ENCODE data around the gene ARHGAP45. TPM values are rescaled to one million over a fixed set of nuclear protein-coding genes. Genes with fewer than 3 reads are reported as not detected.
A peak's percentile ranks its signal among the peaks of the same experiment; 100 is the strongest.

Gene ARHGAP45
- total RNA-seq, 1 donor from 2014 or later, result 8.9 TPM

DNA sequence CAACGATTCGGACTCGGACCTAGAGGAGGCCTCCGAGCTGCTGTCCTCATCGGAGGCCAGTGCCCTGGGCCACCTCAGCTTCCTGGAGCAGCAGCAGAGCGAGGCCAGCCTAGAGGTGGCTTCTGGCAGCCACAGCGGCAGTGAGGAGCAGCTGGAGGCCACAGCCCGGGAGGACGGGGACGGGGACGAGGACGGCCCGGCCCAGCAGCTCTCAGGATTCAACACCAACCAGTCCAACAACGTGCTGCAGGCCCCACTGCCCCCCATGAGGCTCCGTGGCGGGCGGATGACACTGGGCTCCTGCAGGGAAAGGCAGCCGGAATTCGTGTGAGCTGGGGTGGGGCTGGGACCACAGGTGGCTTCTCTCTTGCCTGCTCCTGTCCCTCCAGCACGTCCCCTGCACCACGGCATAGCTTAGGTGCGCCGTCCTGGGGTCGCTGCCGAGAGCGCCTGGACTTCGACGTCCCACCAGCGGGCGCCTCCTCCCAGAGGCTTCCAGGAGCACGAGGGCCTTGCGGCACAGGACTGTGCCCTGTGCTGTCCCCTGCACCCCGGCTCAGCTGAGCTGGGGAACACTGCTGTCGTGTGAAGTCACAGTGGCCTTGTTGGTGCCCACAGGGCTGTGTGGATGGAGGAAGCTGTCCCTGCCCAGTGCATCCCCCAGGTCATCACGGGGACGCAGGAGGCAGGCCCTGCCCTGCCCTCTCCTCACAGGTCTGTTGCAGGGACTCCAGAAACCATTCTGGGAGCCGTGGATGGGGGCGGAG is 18.9 kb downstream of the ARHGAP45 start:
- peak overlapping the region in 1 of 3 donors; percentile 40 for H3K9ac ChIP-seq (ENCODE audit: low read depth in 1 of 3, low read length in 3 of 3)
- H3K27me3 ChIP-seq (ENCODE audit: control insufficient read depth in 3 of 3, insufficient read depth in 3 of 3, low read length in 3 of 3), result peaks cover 0 to 40% (median 23%) of the 10 kb centered on the region in 3 donors
- no peaks in the 10 kb centered on the region for H3K9me3 ChIP-seq (ENCODE audit: control insufficient read depth in 3 of 3, low read length in 3 of 3)
- peaks cover 7 to 26% (median 7%) of the 10 kb centered on the region in 3 donors for H3K4me1 ChIP-seq (ENCODE audit: control insufficient read depth in 3 of 3, insufficient read depth in 3 of 3, low read length in 3 of 3)
- H3K36me3 ChIP-seq (ENCODE audit: control insufficient read depth in 3 of 3, insufficient read depth in 3 of 3, low read length in 3 of 3), result peaks cover 8 to 15% (median 11%) of the 10 kb centered on the region in 3 donors
- H3K4me3 ChIP-seq (ENCODE audit: low read length in 3 of 3), result no peak overlapping the region
- no peak overlapping the region for H3K27ac ChIP-seq (ENCODE audit: low read depth, low read length)

- H3K4me1 ChIP-seq (ENCODE audit: control insufficient read depth in 3 of 3, insufficient read depth in 3 of 3, low read length in 3 of 3), result peaks cover 7 to 24% (median 7%) of the 10 kb centered on the region in 3 donors
- H3K9me3 ChIP-seq (ENCODE audit: control insufficient read depth in 3 of 3, low read length in 3 of 3), result no peaks in the 10 kb centered on the region
- no peak overlapping the region for H3K4me3 ChIP-seq (ENCODE audit: low read length in 3 of 3)
- H3K27ac ChIP-seq (ENCODE audit: low read depth, low read length), result no peak overlapping the region
- H3K36me3 ChIP-seq (ENCODE audit: control insufficient read depth in 3 of 3, insufficient read depth in 3 of 3, low read length in 3 of 3), result peaks cover 13 to 19% (median 17%) of the 10 kb centered on the region in 3 donors
- H3K9ac ChIP-seq (ENCODE audit: low read depth in 1 of 3, low read length in 3 of 3), result no peak overlapping the region
- H3K27me3 ChIP-seq (ENCODE audit: control insufficient read depth in 3 of 3, insufficient read depth in 3 of 3, low read length in 3 of 3), result peaks cover 0 to 35% (median 23%) of the 10 kb centered on the region in 3 donors
These were observed 19.6 kb downstream of the ARHGAP45 start for GRCh38 chr19:1086613-1087012.

GRCh38 chr19:1087813-1088415 is 20.9 kb downstream of the ARHGAP45 start:
- Histone ChIP-seq H3K4me1 (ENCODE audit: control insufficient read depth in 3 of 3, insufficient read depth in 3 of 3, low read length in 3 of 3) (peaks cover 1 to 14% (median 7%) of the 10 kb centered on the region in 3 donors), H3K9ac (ENCODE audit: low read depth in 1 of 3, low read length in 3 of 3) (peak overlapping the region in 1 of 3 donors; percentile 8), H3K36me3 (ENCODE audit: control insufficient read depth in 3 of 3, insufficient read depth in 3 of 3, low read length in 3 of 3) (peaks cover 19 to 24% (median 23%) of the 10 kb centered on the region in 3 donors), H3K4me3 (ENCODE audit: low read length in 3 of 3) (no peak overlapping the region), H3K27me3 (ENCODE audit: control insufficient read depth in 3 of 3, insufficient read depth in 3 of 3, low read length in 3 of 3) (peaks cover 0 to 26% (median 20%) of the 10 kb centered on the region in 3 donors), H3K9me3 (ENCODE audit: control insufficient read depth in 3 of 3, low read length in 3 of 3) (no peaks in the 10 kb centered on the region), H3K27ac (ENCODE audit: low read depth, low read length) (peak overlapping the region; percentile 65)

DNA sequence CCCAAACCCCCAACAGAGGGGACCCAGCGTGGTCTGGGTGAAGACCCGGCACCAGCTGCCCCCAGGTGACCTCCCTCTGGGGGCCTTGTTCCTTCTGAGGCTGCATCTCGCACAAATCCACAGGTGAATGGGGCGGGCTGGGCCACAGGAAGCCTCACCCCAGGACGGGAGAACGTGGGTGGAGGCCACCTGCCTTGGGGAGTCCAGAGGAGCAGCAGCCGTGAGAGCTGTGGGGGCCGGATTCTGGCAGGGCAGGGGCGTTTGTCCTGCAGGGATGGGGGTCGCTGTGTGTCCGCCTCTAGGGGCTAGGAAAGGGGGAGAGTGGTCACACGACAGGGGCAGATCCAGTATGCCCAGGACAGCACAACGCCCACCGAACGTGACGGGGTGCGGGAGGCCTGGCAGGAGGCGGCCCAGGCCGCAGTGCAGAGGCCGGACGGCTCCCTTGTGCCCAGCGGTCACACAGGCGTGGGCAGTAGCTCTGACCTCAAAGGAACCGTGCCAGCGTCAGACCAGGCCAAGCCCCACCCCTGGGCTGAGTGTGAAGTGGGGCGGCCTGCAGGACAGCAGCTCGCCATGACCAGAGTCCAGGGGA is 21.5 kb downstream of the ARHGAP45 start:
- Histone ChIP-seq H3K4me1 (ENCODE audit: control insufficient read depth in 3 of 3, insufficient read depth in 3 of 3, low read length in 3 of 3) (peaks cover 2 to 14% (median 8%) of the 10 kb centered on the region in 3 donors), H3K9ac (ENCODE audit: low read depth in 1 of 3, low read length in 3 of 3) (peak overlapping the region in 1 of 3 donors; percentile 16), H3K4me3 (ENCODE audit: low read length in 3 of 3) (no peak overlapping the region), H3K27me3 (ENCODE audit: control insufficient read depth in 3 of 3, insufficient read depth in 3 of 3, low read length in 3 of 3) (peaks cover 0 to 20% (median 16%) of the 10 kb centered on the region in 3 donors), H3K36me3 (ENCODE audit: control insufficient read depth in 3 of 3, insufficient read depth in 3 of 3, low read length in 3 of 3) (peaks cover 20 to 25% (median 24%) of the 10 kb centered on the region in 3 donors), H3K9me3 (ENCODE audit: control insufficient read depth in 3 of 3, low read length in 3 of 3) (no peaks in the 10 kb centered on the region), H3K27ac (ENCODE audit: low read depth, low read length) (peak overlapping the region; percentile 65)

DNA sequence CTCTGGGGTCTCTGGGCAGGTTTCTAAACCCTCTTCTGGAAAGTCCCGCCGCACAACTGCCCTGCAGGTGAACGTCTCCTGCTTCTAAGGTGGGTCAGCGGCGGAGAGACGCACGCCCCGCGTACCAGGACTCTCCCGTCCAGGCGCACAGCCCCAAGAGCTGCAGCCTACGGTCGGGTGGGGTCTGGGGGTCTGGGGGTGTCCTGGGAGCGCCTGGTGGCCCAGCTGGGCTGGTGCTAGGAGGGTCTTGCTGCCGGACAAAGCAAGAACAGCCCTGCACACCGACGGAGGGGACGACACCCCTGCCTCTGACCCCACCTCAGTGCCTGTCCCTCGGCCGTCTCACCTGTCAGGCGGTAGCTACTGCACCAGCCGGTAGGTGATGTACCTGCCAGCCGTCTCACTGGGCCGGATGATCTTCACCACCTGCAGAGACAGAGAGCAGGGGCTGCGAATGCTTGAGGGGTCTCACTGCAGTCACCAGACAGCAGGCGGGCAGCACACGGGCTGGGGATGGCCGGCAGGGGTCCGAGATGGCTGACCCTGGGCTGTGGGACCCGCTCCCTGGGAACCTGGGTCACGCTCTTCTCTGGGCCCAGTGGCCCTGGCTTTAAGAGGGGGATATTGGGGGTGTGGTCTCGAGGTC is 22.3 kb downstream of the ARHGAP45 start:
- H3K27me3 ChIP-seq (ENCODE audit: control insufficient read depth in 3 of 3, insufficient read depth in 3 of 3, low read length in 3 of 3), result peaks cover 0 to 14% (median 12%) of the 10 kb centered on the region in 3 donors
- peaks cover 22 to 27% (median 26%) of the 10 kb centered on the region in 3 donors for H3K36me3 ChIP-seq (ENCODE audit: control insufficient read depth in 3 of 3, insufficient read depth in 3 of 3, low read length in 3 of 3)
- H3K4me3 ChIP-seq (ENCODE audit: low read length in 3 of 3), result no peak overlapping the region
- H3K9me3 ChIP-seq (ENCODE audit: control insufficient read depth in 3 of 3, low read length in 3 of 3), result no peaks in the 10 kb centered on the region
- H3K27ac ChIP-seq (ENCODE audit: low read depth, low read length), result no peak overlapping the region
- H3K4me1 ChIP-seq (ENCODE audit: control insufficient read depth in 3 of 3, insufficient read depth in 3 of 3, low read length in 3 of 3), result peaks cover 9 to 22% (median 16%) of the 10 kb centered on the region in 3 donors
- H3K9ac ChIP-seq (ENCODE audit: low read depth in 1 of 3, low read length in 3 of 3), result no peak overlapping the region

- H3K27me3 ChIP-seq (ENCODE audit: control insufficient read depth in 3 of 3, insufficient read depth in 3 of 3, low read length in 3 of 3), result peaks cover 0 to 9% (median 8%) of the 10 kb centered on the region in 3 donors
- H3K36me3 ChIP-seq (ENCODE audit: control insufficient read depth in 3 of 3, insufficient read depth in 3 of 3, low read length in 3 of 3), result peaks cover 22 to 27% (median 26%) of the 10 kb centered on the region in 3 donors
- H3K9ac ChIP-seq (ENCODE audit: low read depth in 1 of 3, low read length in 3 of 3), result no peak overlapping the region
- H3K4me3 ChIP-seq (ENCODE audit: low read length in 3 of 3), result no peak overlapping the region
- H3K4me1 ChIP-seq (ENCODE audit: control insufficient read depth in 3 of 3, insufficient read depth in 3 of 3, low read length in 3 of 3), result peaks cover 14 to 27% (median 20%) of the 10 kb centered on the region in 3 donors
- H3K27ac ChIP-seq (ENCODE audit: low read depth, low read length), result no peak overlapping the region
- H3K9me3 ChIP-seq (ENCODE audit: control insufficient read depth in 3 of 3, low read length in 3 of 3), result no peaks in the 10 kb centered on the region
These were observed 22.9 kb downstream of the ARHGAP45 start for GRCh38 chr19:1089891-1090290.

DNA sequence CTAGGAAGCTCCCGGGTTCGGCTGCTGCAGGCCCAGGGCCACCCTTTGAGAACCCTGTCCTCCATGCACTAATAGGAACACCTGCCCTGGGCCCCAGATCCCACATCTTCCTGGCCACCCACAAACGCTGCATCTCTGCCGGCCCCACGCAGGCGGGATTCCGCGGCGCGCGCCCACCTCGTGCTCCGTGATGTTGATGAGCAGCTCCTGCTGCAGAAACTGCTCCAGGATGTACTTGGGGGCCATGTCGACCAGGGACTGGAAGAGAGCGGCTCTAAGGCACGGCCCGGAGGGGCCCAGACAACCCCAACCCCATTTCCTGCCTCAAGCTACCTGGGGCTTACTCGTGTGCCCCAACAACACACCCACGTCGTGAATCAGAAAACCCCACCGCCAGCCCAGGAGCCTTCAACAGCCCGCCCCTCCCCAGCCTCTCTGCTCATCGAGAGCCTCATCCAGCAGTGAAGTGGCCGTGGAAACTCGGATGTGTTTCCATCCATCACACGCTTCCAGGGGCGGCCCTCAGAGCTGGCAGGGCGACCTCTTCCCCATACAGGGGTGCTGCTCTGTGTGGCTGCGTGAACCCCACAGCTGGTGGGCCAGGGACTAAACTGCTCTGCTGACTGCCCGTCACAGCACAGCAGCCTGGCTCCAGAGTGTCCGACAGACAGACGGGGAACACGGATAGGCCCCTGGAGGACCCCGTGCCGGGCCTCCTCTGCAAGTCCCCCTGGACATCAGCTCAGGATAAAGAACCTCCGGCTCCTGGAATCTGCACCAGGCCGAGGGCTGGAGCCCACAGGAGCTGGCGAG is 24.0 kb downstream of the ARHGAP45 start:
- no peak overlapping the region for H3K9ac ChIP-seq (ENCODE audit: low read depth in 1 of 3, low read length in 3 of 3)
- H3K4me3 ChIP-seq (ENCODE audit: low read length in 3 of 3), result no peak overlapping the region
- H3K9me3 ChIP-seq (ENCODE audit: control insufficient read depth in 3 of 3, low read length in 3 of 3), result no peaks in the 10 kb centered on the region
- H3K27ac ChIP-seq (ENCODE audit: low read depth, low read length), result no peak overlapping the region
- H3K36me3 ChIP-seq (ENCODE audit: control insufficient read depth in 3 of 3, insufficient read depth in 3 of 3, low read length in 3 of 3), result peaks cover 22 to 27% (median 26%) of the 10 kb centered on the region in 3 donors
- peaks cover 0 to 2% (median 0%) of the 10 kb centered on the region in 3 donors for H3K27me3 ChIP-seq (ENCODE audit: control insufficient read depth in 3 of 3, insufficient read depth in 3 of 3, low read length in 3 of 3)
- peaks cover 19 to 33% (median 25%) of the 10 kb centered on the region in 3 donors for H3K4me1 ChIP-seq (ENCODE audit: control insufficient read depth in 3 of 3, insufficient read depth in 3 of 3, low read length in 3 of 3)

GRCh38 chr19:1091544-1092175 is 24.7 kb downstream of the ARHGAP45 start:
- Histone ChIP-seq H3K27ac (ENCODE audit: low read depth, low read length) (no peak overlapping the region), H3K27me3 (ENCODE audit: control insufficient read depth in 3 of 3, insufficient read depth in 3 of 3, low read length in 3 of 3) (no peaks in the 10 kb centered on the region), H3K9me3 (ENCODE audit: control insufficient read depth in 3 of 3, low read length in 3 of 3) (no peaks in the 10 kb centered on the region), H3K4me1 (ENCODE audit: control insufficient read depth in 3 of 3, insufficient read depth in 3 of 3, low read length in 3 of 3) (peaks cover 19 to 33% (median 25%) of the 10 kb centered on the region in 3 donors), H3K4me3 (ENCODE audit: low read length in 3 of 3) (no peak overlapping the region), H3K9ac (ENCODE audit: low read depth in 1 of 3, low read length in 3 of 3) (no peak overlapping the region), H3K36me3 (ENCODE audit: control insufficient read depth in 3 of 3, insufficient read depth in 3 of 3, low read length in 3 of 3) (peaks cover 22 to 27% (median 26%) of the 10 kb centered on the region in 3 donors)

Measured in skeletal muscle tissue (tissue), 4 donors.